HG03280 (cell line): Measurements from ENCODE around the gene NSF.
"Not testable (repeated sequence)": the region's sequence is repeated elsewhere in the genome, so short reads cannot be mapped to it uniquely, and the experiment has no call there.

Experiments used
- ATAC-seq: cut with Tn5 transposase; IDR thresholded peaks from one replicate; pipeline ENCODE4 v1.9.1; 2021; ENCODE audit warnings: mild to moderate bottlenecking, moderate library complexity; ENCODE audit not compliant: unreplicated experiment

The NSF gene

GRCh38 chr17:46627452-46627851 lies 37.0 kb downstream of the NSF start:
- not testable (repeated sequence) for ATAC-seq

- ATAC-seq, result not testable (repeated sequence)
Measured at GRCh38 chr17:46628753-46629436, 38.4 kb downstream of the NSF start.

- not testable (repeated sequence) for ATAC-seq
Measured at GRCh38 chr17:46632146-46632545, 41.7 kb downstream of the NSF start.

- not testable (repeated sequence) for ATAC-seq
Measured at GRCh38 chr17:46634844-46635243, 44.4 kb downstream of the NSF start.

GRCh38 chr17:46641861-46642656 lies 51.6 kb downstream of the NSF start:
- not testable (repeated sequence) for ATAC-seq

GRCh38 chr17:46647251-46647650 lies 56.8 kb downstream of the NSF start:
- not testable (repeated sequence) for ATAC-seq

GRCh38 chr17:46647688-46648278 lies 57.3 kb downstream of the NSF start:
- ATAC-seq, result not testable (repeated sequence)

GRCh38 chr17:46649246-46649645 lies 58.8 kb downstream of the NSF start:
- ATAC-seq, result not testable (repeated sequence)

- ATAC-seq, result peak; percentile 59
Measured at GRCh38 chr17:46652024-46652643, 61.7 kb downstream of the NSF start.

GRCh38 chr17:46658235-46658634 lies 67.8 kb downstream of the NSF start:
- not testable (repeated sequence) for ATAC-seq

- not testable (repeated sequence) for ATAC-seq
Measured at GRCh38 chr17:46659702-46660101, 69.2 kb downstream of the NSF start.

GRCh38 chr17:46663123-46663522 lies 72.7 kb downstream of the NSF start:
- ATAC-seq, result not testable (repeated sequence)

GRCh38 chr17:46663552-46663951 lies 73.1 kb downstream of the NSF start:
- ATAC-seq, result not testable (repeated sequence)

GRCh38 chr17:46665969-46666368 lies 75.5 kb downstream of the NSF start:
- not testable (repeated sequence) for ATAC-seq

GRCh38 chr17:46670789-46671188 lies 80.3 kb downstream of the NSF start:
- not testable (repeated sequence) for ATAC-seq

GRCh38 chr17:46672777-46673176 lies 82.3 kb downstream of the NSF start:
- ATAC-seq, result not testable (repeated sequence)

GRCh38 chr17:46677819-46678218 lies 87.3 kb downstream of the NSF start:
- ATAC-seq, result not testable (repeated sequence)

- ATAC-seq, result not testable (repeated sequence)
Measured at GRCh38 chr17:46683653-46684052, 93.2 kb downstream of the NSF start.

GRCh38 chr17:46685284-46685683 lies 94.8 kb downstream of the NSF start:
- ATAC-seq, result not testable (repeated sequence)

GRCh38 chr17:46692196-46692595 lies 101.7 kb downstream of the NSF start:
- not testable (repeated sequence) for ATAC-seq

GRCh38 chr17:46693283-46693682 lies 102.8 kb downstream of the NSF start:
- ATAC-seq, result not testable (repeated sequence)
